H1 (cell line): ENCODE results near the gene SIX1. TPM values are rescaled to one million over a fixed set of nuclear protein-coding genes. Genes with fewer than 3 reads are reported as not detected.

Experiments
- CTCF ChIA-PET: fragments of 300-600 bp; sonication (Branson Sonifier 250); formaldehyde crosslinking; loops from one replicate; lab custom pipeline; 2021; ENCODE audit not compliant: partially characterized antibody; lab: Charles Lee
- POLR2A ChIA-PET: fragments of 300-600 bp; sonication (Branson Sonifier 250); formaldehyde crosslinking; loops from one replicate; lab custom pipeline; 2021; ENCODE audit warnings: inconsistent platforms; ENCODE audit not compliant: partially characterized antibody; lab: Charles Lee
- DNase-seq, 2 experiments: peaks; one replicate each; pipeline versions ENCODE4 v3.0.0 to v3.0.0-alpha.2; 2010 to 2022; ENCODE audit warnings: low spot score in 2 of 2, low read depth in 1 of 2, mixed read lengths in 1 of 2
- FAIRE-seq: peaks from 2 replicates; lab custom pipeline; 2011; peaks lifted over from hg19 to GRCh38; lab: Jason Lieb, UNC
- H2AFZ ChIP-seq: 2 replicates; pipeline ENCODE4 v1.8.1; 2012; ENCODE audit warnings: low read length, inconsistent platforms
- H2AK5ac ChIP-seq: 2 replicates; pipeline ENCODE4 v1.6.1; 2013; ENCODE audit warnings: low read depth, low read length
- H2BK120ac ChIP-seq: replicated peaks from 2 replicates; pipeline ENCODE3; 2013; ENCODE audit warnings: low read depth, low read length, inconsistent platforms
- H2BK12ac ChIP-seq: 2 replicates; pipeline ENCODE4 v1.6.1; 2013; ENCODE audit warnings: low read depth, low read length
- H2BK15ac ChIP-seq: 2 replicates; pipeline ENCODE4 v1.6.1; 2013; ENCODE audit warnings: low read length
- H2BK20ac ChIP-seq: 2 replicates; pipeline ENCODE4 v1.6.1; 2013; ENCODE audit warnings: low read length
- H2BK5ac ChIP-seq: 2 replicates; pipeline ENCODE4 v1.6.1; 2013; ENCODE audit warnings: low read depth, low read length
- H3K14ac ChIP-seq: 2 replicates; pipeline ENCODE4 v1.6.1; 2013; ENCODE audit warnings: inconsistent platforms; ENCODE audit not compliant: insufficient read length
- H3K18ac ChIP-seq: 2 replicates; pipeline ENCODE4 v1.6.1; 2013; ENCODE audit warnings: low read length; ENCODE audit errors: extremely low read depth
- H3K23ac ChIP-seq: 2 replicates; pipeline ENCODE4 v1.6.1; 2013; ENCODE audit warnings: inconsistent platforms; ENCODE audit not compliant: insufficient read length
- H3K23me2 ChIP-seq: 2 replicates; pipeline ENCODE4 v1.6.1; 2013; ENCODE audit warnings: low read depth, low read length
- H3K27ac ChIP-seq: 2 replicates; pipeline ENCODE4 v1.6.1; 2011; ENCODE audit warnings: low read depth, low read length, inconsistent platforms
- H3K27me3 ChIP-seq, 4 experiments: replicated peaks in 1 of 4; 1 replicate in 1 of 4; 2 replicates in 3 of 4; pipeline versions ENCODE4 v1.6.1 to v1.8.1; 2011 to 2013; ENCODE audit warnings: low read length in 3 of 4, mild to moderate bottlenecking in 3 of 4, inconsistent platforms in 2 of 4, mixed read lengths in 2 of 4, moderate library complexity in 1 of 4; ENCODE audit not compliant: control insufficient read depth in 3 of 4, insufficient read depth in 3 of 4; ENCODE audit errors: extremely low read depth in 1 of 4
- H3K36me3 ChIP-seq, 4 experiments: 2 replicates each; pipeline versions ENCODE4 v1.6.1 to v1.8.1; 2011 to 2013; ENCODE audit warnings: mild to moderate bottlenecking in 4 of 4, low read length in 3 of 4, moderate library complexity in 2 of 4, control low read depth in 1 of 4, inconsistent platforms in 1 of 4; ENCODE audit not compliant: insufficient read depth in 4 of 4, control insufficient read depth in 2 of 4
- H3K4ac ChIP-seq: replicated peaks from 2 replicates; pipeline ENCODE3; 2013; ENCODE audit warnings: low read length, low read depth, mixed read lengths, inconsistent platforms; ENCODE audit not compliant: insufficient read length
- H3K4me1 ChIP-seq, 4 experiments: replicated peaks in 1 of 4; 1 replicate in 1 of 4; 2 replicates in 3 of 4; pipeline versions ENCODE4 v1.6.1 to v1.8.1; 2011 to 2013; ENCODE audit warnings: low read length in 3 of 4, inconsistent platforms in 2 of 4, mixed read lengths in 1 of 4; ENCODE audit not compliant: insufficient read depth in 4 of 4, control insufficient read depth in 3 of 4
- H3K4me2 ChIP-seq, 2 experiments: 2 replicates each; pipeline versions ENCODE4 v1.6.1 to v1.8.1; 2011 to 2013; ENCODE audit warnings: low read depth in 2 of 2, low read length in 2 of 2, control low read depth in 1 of 2, inconsistent platforms in 1 of 2, mild to moderate bottlenecking in 1 of 2; ENCODE audit not compliant: insufficient read depth in 1 of 2
- H3K4me3 ChIP-seq, 4 experiments: fragments of 200-600, 300-600 bp in 1 of 4; sonication (generic), shearing (Covaris generic), sonication (Bioruptor Twin) in 1 of 4; 2 replicates each; pipeline versions ENCODE4 v1.5.1 to v1.8.1; 2011 to 2016; ENCODE audit warnings: low read length in 4 of 4, low read depth in 3 of 4, control low read depth in 2 of 4, inconsistent platforms in 2 of 4, mild to moderate bottlenecking in 2 of 4, mixed read lengths in 1 of 4, moderate library complexity in 1 of 4; ENCODE audit not compliant: insufficient read depth in 2 of 4; ENCODE audit errors: extremely low read depth in 1 of 4
- H3K56ac ChIP-seq: replicated peaks from 2 replicates; pipeline ENCODE3; 2013; ENCODE audit warnings: low read depth, mild to moderate bottlenecking, mixed read lengths, low read length, inconsistent platforms; ENCODE audit not compliant: insufficient read length
- H3K79me1 ChIP-seq: 2 replicates; pipeline ENCODE4 v1.6.1; 2013; ENCODE audit warnings: low read depth, low read length, control low read depth
- H3K79me2 ChIP-seq, 2 experiments: 2 replicates each; pipeline versions ENCODE4 v1.6.1 to v1.8.1; 2012 to 2013; ENCODE audit warnings: low read length in 2 of 2, mild to moderate bottlenecking in 2 of 2, inconsistent platforms in 1 of 2; ENCODE audit not compliant: insufficient read depth in 2 of 2, control insufficient read depth in 1 of 2
- H3K9ac ChIP-seq, 4 experiments: replicated peaks in 1 of 4; 1 replicate in 1 of 4; 2 replicates in 3 of 4; pipeline versions ENCODE4 v1.6.1 to v1.8.1; 2011 to 2013; ENCODE audit warnings: low read depth in 3 of 4, low read length in 3 of 4, control low read depth in 2 of 4, mild to moderate bottlenecking in 2 of 4, moderate library complexity in 2 of 4, inconsistent platforms in 1 of 4; ENCODE audit errors: extremely low read depth in 1 of 4
- H3K9me3 ChIP-seq, 2 experiments: 2 replicates each; pipeline versions ENCODE4 v1.6.1 to v1.8.1; 2012 to 2013; ENCODE audit warnings: mild to moderate bottlenecking in 2 of 2, moderate library complexity in 2 of 2, control low read depth in 1 of 2, inconsistent platforms in 1 of 2, low read depth in 1 of 2, low read length in 1 of 2, mixed read lengths in 1 of 2; ENCODE audit not compliant: insufficient read depth in 2 of 2
- H4K20me1 ChIP-seq, 2 experiments: replicated peaks in 1 of 2; 2 replicates each; pipeline versions ENCODE3 to v1.8.1; 2011 to 2013; ENCODE audit warnings: inconsistent platforms in 2 of 2, low read length in 2 of 2, mild to moderate bottlenecking in 1 of 2; ENCODE audit not compliant: insufficient read depth in 2 of 2, control insufficient read depth in 1 of 2
- H4K5ac ChIP-seq: 2 replicates; pipeline ENCODE4 v1.6.1; 2013; ENCODE audit warnings: low read length, low read depth, mixed read lengths, inconsistent platforms; ENCODE audit not compliant: insufficient read length
- H4K8ac ChIP-seq: 2 replicates; pipeline ENCODE4 v1.8.0; 2013; ENCODE audit warnings: mild to moderate bottlenecking, moderate library complexity, low read length, inconsistent platforms; ENCODE audit not compliant: insufficient read depth; ENCODE audit errors: extremely low read depth
- H4K91ac ChIP-seq: replicated peaks from 2 replicates; pipeline ENCODE3; 2013; ENCODE audit warnings: low read length, mixed read lengths, inconsistent platforms; ENCODE audit not compliant: insufficient read length
- CBX8 ChIP-seq: fragments of 300-800, 300-1000 bp; sonication (generic); IDR thresholded peaks from 2 replicates; pipeline ENCODE4 v1.7.1; 2016; ENCODE audit warnings: low read depth, low read length, borderline replicate concordance
- EZH2 ChIP-seq: fragments of 200-600 bp; sonication (generic); IDR thresholded peaks from 2 replicates; pipeline ENCODE4 v1.7.1; 2012; ENCODE audit warnings: low read depth, mild to moderate bottlenecking, moderate library complexity, low read length, inconsistent platforms; ENCODE audit not compliant: severe bottlenecking
- WGBS, 2 experiments: shearing (Covaris generic) in 1 of 2; methylation state at CpG; one replicate each; pipeline versions ENCODE4 v1.1.6 to v1.1.7; 2013 to 2015; ENCODE audit warnings: low lambda C conversion rate in 2 of 2, mixed read lengths in 2 of 2, inconsistent platforms in 1 of 2, low coverage in 1 of 2, missing lambda C conversion rate in 1 of 2; ENCODE audit not compliant: insufficient replicate concordance in 2 of 2, insufficient coverage in 1 of 2, insufficient read length in 1 of 2; ENCODE audit errors: extremely low coverage in 1 of 2, missing lambda C conversion rate in 1 of 2; 5-methylcytosine and 5-hydroxymethylcytosine counted together
- polyA plus RNA-seq, 7 experiments: library from polyadenylated mRNA; depleted of rRNA in 3 of 7; stranded (reverse) in 5 of 7; unstranded in 2 of 7; fragments of >200 nt in 5 of 7; fragments of 200-250 nt in 2 of 7; gene quantifications; 1 replicate in 5 of 7; 2 replicates in 1 of 7; 4 replicates in 1 of 7; pipeline versions ENCODE4 v1.2.1 to v1.2.3, GENCODE V29; 2011 to 2013; ENCODE audit warnings: missing spikeins in 2 of 7, mixed read lengths in 2 of 7
- total RNA-seq: library from RNA; stranded (reverse); fragmentation: NEBNext Ultra II Directional; extraction: Animal tissue kit (Norgen Biotek cat#: 25700); gene quantifications from 2 replicates; pipeline ENCODE4 v1.2.1, GENCODE V29; 2021

SIX1 gene
- total and polyA plus RNA-seq, 2 of the 8 experiments (the other 6 are each of a cell fraction or from before 2014, with no cell fraction given), result 0.03 to 0.69 TPM

- no peak for FAIRE-seq
- CTCF ChIA-PET, result interaction anchor here (0.7 to 5.9 kb wide), 7 partner anchors 9 to 426 kb away, joined by 3 to 34 read pairs (median 5); partner anchors contain the start of gene SIX1
These were observed 9.6 kb downstream of the SIX1 start for GRCh38 chr14:60639674-60640073.

More at GRCh38 chr14:60639674-60640073, 9.6 kb downstream of the SIX1 start:
- Histone ChIP-seq H4K20me1 (peaks cover 4 to 9% of the 10 kb centered on the region in 2 experiments), H3K27me3 (peaks cover 54 to 93% (median 76%) of the 10 kb centered on the region in 4 experiments), H4K5ac (no peak overlapping the region), H3K79me1 (no peaks in the 10 kb centered on the region), H3K4me2 (no peak overlapping the region), H2AFZ (no peak overlapping the region), H2BK20ac (no peak overlapping the region), H3K9ac (no peak overlapping the region), H4K8ac (no peak overlapping the region), H2BK120ac (no peak overlapping the region), H3K79me2 (no peaks in the 10 kb centered on the region), H3K9me3 (no peaks in the 10 kb centered on the region), H2BK5ac (no peak overlapping the region), H3K4ac (no peak overlapping the region), H3K56ac (no peak overlapping the region), H3K36me3 (no peaks in the 10 kb centered on the region; a peak in 1 of 8 replicates), H4K91ac (no peak overlapping the region), H2AK5ac (no peak overlapping the region), H3K4me3 (no peak overlapping the region), H3K23ac (no peak overlapping the region), H2BK12ac (no peak overlapping the region), H2BK15ac (no peak overlapping the region), H3K23me2 (peaks cover 12% of the 10 kb centered on the region; the same call in 1 of the 2 replicates), H3K4me1 (peaks cover 16 to 34% (median 20%) of the 10 kb centered on the region in 4 experiments), H3K27ac (no peak overlapping the region), H3K18ac (no peak overlapping the region), H3K14ac (no peak overlapping the region)
- POLR2A ChIA-PET, result interaction anchor here (6.5 kb wide), 1 partner anchor 16 kb away, joined by 55 read pairs; no protein-coding TSS in a partner anchor
- 0% methylated on average over 1 of the region's 1 CpG; no CpG with 5 or more reads in 1 of the 2 experiments for WGBS, 2 experiments
- TF ChIP-seq CBX8 (0 out of 2 replicates have a peak, but pooled peaks have one; percentile 4), EZH2 (no peak)
- no peak for DNase-seq
